GM18873 (cell line): ENCODE measurements around the gene DAND5.

ENCODE experiments used
- ATAC-seq: cut with Tn5 transposase; IDR thresholded peaks from one replicate; pipeline ENCODE4 v1.9.1; 2021; ENCODE audit warnings: mild to moderate bottlenecking, moderate library complexity, moderate number of reproducible peaks; ENCODE audit not compliant: unreplicated experiment, low FRiP score

Gene DAND5

DNA sequence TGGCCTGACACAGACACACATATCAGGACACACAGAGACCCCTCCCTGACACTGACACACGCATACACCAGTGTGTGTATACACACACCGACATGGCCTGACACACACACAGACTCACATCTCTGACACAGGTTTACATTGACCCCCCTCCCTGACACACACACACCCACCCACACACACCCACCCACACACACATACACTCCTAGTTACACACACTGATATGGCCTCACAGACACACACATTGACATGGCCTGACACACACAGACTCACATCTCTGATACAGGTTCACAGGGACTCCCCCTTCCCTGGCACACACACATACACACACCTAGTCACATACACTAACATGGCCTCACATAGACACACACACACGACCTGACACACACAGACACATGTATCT is 21.5 kb downstream of the DAND5 start:
- ATAC-seq = no peak

DNA sequence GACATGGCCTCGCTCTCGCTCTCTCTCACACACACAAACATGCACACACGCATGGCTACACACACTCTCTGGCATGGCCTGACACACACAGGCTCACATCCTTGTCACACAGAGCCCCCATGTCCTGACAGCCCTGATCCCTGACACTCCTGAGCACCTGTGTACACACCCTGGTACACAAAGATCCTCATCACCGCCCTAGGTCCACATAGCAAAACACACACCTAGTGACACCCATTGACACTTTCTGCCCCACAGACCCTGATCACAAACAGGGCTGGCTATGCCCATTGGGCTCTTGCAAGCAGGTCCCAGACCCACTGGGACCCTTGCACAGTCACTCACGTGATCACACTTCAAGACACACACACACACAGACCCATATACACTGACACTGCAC is 21.9 kb downstream of the DAND5 start:
- no peak for ATAC-seq

- ATAC-seq = no peak
Measured at GRCh38 chr19:12992729-12993128, 23.4 kb downstream of the DAND5 start.

GRCh38 chr19:12993562-12993961 is 24.2 kb downstream of the DAND5 start:
- no peak for ATAC-seq

DNA sequence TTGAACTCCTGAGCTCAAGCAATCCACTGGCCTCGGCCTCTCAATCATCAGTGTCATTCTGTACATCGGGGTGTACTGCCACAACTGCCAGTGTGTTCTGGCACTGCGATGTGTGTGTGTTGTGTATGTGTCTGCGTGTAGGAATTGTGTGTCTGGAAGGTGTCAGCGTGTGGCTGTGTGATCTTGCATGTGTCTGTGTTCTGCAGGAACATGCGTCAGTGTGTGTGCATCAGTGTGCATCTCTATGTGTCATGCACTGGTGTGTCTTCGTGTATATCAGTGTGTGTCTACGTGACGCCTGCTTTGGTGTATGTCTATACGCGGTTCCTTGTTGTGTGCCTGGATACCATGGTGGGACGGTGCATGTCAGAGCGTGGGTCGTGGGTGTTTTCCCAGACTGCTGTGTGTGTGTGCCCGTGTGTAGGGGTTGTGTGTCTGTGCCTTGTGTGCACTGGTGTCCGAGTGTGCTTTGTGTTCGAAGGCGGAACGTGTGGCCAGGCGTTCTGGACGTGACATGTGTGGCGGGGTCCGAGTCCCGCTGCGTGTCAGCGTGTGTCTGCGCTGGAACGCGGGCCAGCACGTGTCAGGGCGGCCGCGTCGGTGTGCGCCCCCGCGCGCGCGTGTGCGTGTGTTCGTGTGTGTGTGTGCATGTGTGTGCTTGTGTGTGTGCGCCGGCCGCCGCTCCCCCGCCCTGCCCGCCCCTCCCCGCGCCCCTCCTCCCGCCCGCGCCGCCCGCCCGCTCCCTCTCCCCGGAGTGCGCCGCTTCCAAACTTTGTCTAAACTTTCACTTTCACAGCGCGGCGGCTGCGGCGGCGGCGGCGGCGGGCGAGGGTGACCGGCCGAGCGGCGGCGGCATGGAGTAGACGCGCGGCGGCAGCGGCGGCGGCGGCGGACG is 25.6 kb downstream of the DAND5 start, which contains the start of gene NFIX:
TSS of gene NFIX (plus strand) at position 775 of the 895 bp plus-strand sequence. CDS start 363 bp downstream, outside the sequence.
- ATAC-seq = no peak

GRCh38 chr19:12995596-12996405 is 26.4 kb downstream of the DAND5 start:
- ATAC-seq = no peak

GRCh38 chr19:12996406-12997094 is 27.2 kb downstream of the DAND5 start:
- no peak for ATAC-seq

DNA sequence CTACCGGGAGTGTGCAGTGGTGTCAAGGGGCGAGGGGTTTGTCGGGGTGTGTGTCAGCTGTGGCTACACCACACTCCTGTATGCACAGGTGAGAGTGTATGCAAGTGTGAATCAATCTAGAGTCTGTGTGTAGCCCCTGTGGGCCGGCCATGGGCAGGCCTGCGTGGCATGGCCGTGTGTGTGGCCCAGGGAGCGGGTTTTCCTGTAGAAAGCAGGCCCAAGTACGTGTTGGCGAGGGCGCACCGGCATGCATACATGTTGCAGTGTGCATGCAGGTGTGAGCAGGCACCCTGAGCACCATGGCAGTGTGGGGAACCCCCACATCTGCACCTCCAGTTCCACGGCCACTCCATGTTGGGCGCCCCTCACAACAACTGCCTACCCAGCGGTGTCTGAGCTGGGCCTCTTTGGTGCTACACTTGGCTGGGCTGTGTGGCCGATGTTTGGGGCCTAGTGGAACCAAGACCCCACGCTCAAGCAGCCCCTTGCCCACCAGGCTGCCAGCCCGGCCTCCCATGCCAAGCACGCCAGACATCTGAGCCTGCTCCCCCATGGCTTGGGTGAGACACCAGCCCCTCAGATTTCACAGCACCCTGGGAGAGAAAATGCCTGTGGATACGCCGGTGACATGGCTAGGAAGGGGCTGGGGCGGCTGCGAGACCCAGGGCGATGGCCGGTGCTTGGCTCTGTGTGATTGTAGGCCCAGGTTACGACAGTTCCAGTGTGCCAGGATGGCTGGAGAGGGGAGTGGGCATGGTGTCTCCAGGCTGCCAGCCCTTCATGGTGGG is 28.0 kb downstream of the DAND5 start:
- no peak for ATAC-seq

DNA sequence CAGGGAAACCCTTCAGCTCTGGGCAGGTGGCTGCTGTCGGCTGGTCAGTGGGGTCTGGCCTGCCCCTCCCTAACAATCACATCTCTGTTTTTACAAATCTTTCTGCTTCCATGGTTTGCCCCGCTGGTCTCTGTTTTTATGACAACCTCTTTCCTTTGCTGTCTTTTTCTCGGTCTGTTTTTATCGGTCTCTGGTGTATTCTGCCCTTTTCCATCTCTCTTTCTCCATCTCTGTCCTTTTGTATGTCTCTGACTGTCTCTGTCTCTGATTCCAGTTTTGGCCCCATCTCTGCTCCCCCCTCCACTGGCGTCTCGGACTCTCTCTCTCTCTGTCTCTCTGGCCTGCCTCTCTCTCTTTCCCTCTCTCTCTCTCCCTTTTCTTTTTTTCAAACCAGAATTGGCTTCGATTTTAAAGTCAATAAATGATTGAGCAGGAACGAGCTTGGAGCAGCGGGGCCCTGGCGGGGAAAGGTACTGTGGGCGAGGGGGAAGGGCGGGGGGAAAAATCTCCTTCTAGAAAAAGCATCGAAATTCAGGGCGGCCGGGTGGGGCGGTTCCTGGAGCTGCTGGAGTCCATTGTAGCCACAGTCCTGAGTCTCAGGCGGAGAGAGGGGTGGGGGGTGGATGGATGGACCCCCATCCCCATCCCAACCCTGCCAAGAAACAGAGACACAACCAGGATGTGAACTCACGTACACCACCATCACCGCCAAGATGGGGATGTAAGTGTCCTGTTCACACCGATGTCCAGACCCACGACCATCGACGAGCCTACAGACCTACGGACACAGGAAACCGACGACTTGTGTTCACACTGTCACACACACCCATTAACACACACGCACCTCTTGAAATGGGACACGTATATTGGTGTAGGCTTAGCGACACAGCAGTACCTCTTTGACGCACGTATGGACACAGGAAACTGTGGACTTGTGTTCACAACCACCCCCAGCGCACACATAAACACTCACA is 28.9 kb downstream of the DAND5 start:
- no peak for ATAC-seq

DNA sequence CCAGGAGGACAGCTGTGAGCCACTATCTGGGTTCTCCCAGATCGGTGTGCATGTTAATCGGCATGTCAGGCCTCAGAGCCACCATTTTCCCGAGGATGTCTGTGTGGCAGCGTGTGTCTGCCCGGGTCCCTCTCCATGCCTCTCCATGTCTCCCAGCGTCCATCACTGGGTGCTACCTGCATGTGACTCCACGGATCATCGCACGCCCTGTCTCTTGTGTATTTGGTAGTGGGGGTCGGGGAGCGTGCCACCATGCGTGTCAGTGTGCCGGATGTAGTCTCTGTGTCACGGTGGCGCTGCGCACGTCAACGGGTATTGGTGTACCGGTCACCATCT is 31.8 kb downstream of the DAND5 start:
- no peak for ATAC-seq

GRCh38 chr19:13001502-13002165 is 32.3 kb downstream of the DAND5 start:
- ATAC-seq = no peak

DNA sequence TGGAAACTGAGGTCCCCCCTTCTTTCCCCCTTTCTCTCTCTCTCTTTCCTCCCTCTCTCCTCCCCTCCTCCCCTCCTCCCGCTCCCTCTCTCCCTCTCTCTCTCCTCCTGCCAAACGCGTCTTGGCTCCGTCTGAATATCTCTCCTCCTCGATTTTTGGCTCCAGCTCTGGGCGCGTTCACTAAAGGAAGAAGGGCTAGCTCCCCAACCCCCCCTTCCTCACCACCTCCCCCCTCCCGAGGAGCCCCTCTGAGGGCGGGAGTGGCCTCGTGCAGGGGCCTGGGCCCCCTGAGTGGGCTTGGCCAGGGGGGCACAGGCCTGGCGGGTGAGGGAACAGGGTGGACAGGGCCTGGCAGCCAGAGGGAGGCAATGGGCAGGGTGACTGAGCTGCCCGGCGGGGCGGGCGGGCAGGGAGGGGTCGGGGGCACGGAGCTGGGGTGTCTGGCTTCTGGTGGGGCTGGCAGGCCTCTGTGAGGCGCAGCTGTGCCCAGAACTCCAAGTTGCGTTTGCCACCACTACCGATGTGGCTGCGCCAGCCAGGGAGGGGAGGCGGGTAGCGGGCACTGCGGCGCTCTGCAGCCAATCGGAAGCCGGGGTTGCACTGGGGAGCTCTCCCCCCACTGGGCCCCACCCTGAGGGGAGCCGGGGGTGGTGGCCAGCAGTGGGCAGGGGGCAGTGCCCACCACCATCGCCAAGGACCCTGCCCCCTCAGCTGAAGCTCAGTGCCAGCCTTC is 33.0 kb downstream of the DAND5 start:
- ATAC-seq = no peak

GRCh38 chr19:13003081-13003480 is 33.7 kb downstream of the DAND5 start:
- no peak for ATAC-seq

DNA sequence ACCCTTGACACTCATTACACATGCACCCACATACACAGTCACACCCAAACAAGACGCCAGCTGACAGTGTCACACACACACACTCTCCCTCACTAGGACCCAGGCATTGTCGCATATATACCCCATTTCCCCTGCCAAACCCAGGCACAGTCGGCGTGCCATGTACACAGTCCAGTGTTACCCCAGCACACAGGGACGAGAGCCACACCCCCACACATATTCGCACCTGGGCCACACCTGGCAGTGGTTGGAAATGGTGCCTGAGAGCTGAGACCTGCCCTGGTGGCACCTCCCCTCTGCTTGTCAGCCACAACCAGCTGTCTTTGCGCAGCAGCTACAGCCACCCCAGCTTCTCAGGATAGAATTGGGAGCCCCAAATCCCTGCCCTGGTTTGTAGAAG is 34.9 kb downstream of the DAND5 start:
- no peak for ATAC-seq

DNA sequence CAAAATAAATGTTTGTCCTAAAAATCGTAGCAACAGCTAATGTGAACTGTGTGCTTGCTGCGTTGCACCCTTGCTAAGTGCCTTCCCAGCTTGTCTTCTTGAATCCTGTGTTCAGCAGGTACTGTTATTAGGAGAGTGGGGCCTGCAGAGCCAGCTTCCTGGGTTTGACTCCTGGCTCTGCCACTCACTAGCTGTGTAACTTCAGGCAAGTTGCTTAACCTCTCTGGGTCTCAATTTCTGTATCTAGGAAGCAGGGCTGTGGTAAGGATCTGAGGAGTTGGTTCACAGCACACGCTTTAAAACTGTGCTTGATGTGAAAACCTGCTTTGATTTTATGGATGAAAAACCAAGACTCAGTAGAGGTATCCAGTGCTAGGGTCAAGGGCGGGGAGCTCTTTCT is 35.9 kb downstream of the DAND5 start:
- ATAC-seq = no peak

DNA sequence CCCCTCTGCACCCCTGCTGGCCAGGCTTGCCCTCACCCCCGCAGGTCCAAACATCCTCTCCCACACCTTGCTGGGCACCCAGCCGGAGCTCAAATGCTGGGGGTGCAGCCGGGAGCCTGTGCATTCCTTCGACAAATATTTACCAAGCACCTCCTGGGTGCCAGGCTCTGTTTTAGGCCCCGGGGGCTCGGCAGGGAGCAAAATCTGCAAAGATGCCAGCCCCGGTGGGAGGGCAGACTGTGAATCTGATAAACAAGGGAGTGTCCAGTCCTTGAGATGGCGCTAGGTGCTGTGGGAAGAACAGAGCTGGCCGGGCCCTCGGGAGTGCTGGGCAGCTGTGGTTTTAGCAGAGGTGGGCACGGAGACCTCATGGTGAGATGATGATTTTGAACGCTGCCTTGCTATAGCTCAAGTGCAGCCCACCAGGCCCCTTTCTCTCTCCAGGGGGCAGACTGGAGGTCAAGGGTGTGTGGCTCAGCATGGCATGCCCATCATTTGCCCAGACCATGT is 36.5 kb downstream of the DAND5 start:
- no peak for ATAC-seq

DNA sequence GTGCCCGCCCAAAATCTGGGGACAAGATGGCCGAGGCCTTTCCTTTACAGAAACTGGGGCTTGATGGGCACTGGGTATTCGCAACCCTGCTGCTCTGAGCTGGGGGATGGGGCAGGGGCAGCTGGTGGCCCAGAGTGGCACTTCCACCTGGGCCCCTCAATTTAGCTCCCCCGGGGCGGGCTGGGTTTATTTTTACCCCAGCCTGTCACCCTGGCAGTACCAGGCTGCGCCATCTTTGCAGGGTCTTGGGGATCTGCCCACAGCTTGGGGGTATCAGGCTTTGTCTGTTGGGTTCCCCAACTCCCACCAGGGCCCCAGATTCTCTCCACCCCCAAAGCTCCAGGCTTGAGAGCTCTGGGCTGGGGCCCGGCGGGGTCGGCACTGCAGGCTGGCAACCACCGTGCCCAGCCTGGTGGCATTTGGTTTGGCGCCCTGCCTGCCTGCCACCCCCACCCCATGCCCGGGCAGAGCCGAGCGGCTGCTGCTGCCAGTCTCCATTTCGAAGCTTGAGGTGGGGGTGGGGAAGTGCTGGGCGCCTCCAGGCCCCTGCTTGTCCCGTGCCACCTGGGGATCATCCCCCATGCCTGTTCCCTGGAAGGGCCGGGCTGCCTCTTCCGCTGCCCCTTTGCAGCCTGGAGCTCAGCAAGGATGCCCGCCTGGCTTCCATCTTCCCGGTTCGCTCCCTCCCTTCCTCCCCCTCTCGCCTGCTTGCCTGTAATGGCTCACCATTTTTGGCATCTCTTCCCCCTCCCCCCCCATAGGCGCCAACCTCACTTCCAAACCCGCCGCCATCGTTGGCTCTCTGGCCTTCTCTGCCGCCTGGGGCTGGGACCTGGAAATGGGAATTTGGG is 37.3 kb downstream of the DAND5 start:
- no peak for ATAC-seq
